Right ventricle myocardium inferior (tissue), 1 donor: ENCODE data around the gene RNF113A. TPM values are rescaled to one million over a fixed set of nuclear protein-coding genes. Genes with fewer than 3 reads are reported as not detected.
A peak's percentile ranks its signal among the peaks of the same experiment; 100 is the strongest.
"Not testable (repeated sequence)": the region's sequence is repeated elsewhere in the genome, so short reads cannot be mapped to it uniquely, and the experiment has no call there.

Experiments used
- ATAC-seq: fragments of 200-7000 bp; cut with Tn5 transposase; one replicate; pipeline ENCODE4 v1.9.1; 2020; ENCODE audit warnings: mild to moderate bottlenecking, moderate library complexity
- DNase-seq: peaks from one replicate; pipeline ENCODE4 v3.0.0; 2021; ENCODE audit errors: missing footprints
- intact Hi-C: fragments of 100-400 bp; cut with DNase I; formaldehyde crosslinking; loops from one replicate; pipeline ENCODE4 v1.11.0; 2022
- long read RNA-seq: library from polyadenylated mRNA; unstranded; transcript quantifications from one replicate; pipeline ENCODE4 v2.0.0, GENCODE V29; 2021
- total RNA-seq: library from RNA; stranded (reverse); fragmentation: NEBNext Ultra II Directional; extraction: Animal tissue kit (Norgen Biotek cat#: 25700); gene quantifications from one replicate; pipeline ENCODE4 v1.2.1, GENCODE V29; 2021
- donor health status: DM: no; HTN: yes; CAD: no; lungs with severe emphysema.

The RNF113A gene
- 8.1 TPM for total RNA-seq
- long read RNA-seq, transcript RNF113A-201 (1 exons, 1,353 nt): major isoform, 5 of 5 reads
- long read RNA-seq, partial matches to known transcripts: 0 of 5 reads
- long read RNA-seq, other reads (novel, unspliced or antisense): 0 of 5 reads

DNA sequence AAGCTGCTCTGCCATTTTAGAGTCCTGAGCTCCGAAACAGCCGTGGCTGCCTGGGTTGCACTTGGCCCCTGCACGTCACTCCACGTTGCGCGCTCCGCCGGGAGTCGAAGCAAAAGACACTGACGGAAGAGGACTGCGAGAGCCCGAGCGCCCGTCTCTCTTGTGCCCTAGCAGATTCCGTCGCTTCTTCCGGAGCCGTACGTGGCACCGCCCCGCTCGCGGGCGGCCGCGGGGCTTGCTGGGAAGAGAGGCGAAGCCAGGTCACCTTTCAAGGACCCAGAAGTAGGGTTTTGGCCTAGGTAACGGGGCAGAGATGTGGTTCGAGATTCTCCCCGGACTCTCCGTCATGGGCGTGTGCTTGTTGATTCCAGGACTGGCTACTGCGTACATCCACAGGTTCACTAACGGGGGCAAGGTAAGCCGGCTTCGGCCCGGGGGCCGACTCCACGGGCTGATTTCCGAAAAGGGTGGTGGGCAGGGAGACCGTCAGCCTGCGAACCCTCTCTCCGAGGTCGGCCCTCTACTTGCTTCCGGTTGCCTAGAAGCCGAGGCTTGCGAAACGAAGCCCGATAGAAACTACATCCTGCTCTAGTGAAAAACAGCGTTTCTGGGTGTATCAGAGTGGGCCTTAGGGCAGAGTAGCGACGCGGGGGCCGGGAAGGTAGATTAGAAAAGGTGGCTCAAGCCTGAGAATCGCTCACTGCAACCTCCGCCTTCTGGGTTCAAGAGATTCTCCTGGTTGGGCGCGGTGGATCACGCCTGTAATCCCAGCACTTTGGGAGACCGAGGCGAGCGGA is at the start of gene RNF113A, which contains the start of gene NDUFA1:
TSS of gene RNF113A (minus strand) at position 135 of the 797 bp plus-strand sequence. CDS start at position 15, 120 bp downstream.
TSS of gene NDUFA1 (plus strand) at position 234 of the 797 bp plus-strand sequence. CDS start at position 314, 80 bp downstream.
- DNase-seq (peak; percentile 93), ATAC-seq (peak; percentile 99)
- intact Hi-C loops: loop anchor here (1.0 to 5.0 kb wide), 2 partner anchors 18 to 299 kb away; partner anchors contain the start of gene UBE2A

DNA sequence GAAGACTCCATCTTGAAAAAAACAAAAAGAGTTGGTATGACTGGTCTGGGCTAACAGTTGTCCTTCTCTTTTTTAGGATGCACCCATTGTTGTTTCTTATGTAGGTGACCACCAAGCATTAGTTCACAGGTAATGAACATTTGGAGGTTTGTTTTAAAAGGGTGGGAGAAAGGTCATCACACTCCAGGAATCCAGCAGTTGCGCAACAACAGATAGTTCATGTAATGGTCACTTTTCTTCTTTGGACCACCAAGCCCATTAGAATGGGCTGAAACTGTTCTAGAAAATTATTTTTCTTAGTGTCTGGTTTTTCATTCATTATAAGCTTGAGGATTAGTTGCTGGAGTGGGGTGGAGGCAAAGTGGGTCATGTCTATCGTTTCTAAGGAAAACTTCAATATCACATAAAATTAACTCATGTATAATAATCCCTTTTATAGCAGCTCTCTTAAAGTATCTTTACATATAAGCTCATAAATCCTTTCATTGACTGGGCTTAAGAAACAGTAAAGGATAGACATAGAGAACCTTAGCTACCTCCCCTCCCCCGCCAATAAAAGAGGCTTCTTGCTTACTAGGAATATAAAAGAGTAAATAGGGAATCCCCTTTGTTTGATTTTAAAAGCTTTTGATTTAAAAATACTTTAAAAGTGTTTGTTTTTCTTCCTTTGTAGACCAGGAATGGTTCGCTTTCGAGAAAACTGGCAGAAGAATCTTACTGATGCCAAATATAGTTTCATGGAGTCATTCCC is 48.5 kb upstream of the RNF113A start:
- no peak for ATAC-seq
- intact Hi-C loops: no loop called here
- no peak for DNase-seq

DNA sequence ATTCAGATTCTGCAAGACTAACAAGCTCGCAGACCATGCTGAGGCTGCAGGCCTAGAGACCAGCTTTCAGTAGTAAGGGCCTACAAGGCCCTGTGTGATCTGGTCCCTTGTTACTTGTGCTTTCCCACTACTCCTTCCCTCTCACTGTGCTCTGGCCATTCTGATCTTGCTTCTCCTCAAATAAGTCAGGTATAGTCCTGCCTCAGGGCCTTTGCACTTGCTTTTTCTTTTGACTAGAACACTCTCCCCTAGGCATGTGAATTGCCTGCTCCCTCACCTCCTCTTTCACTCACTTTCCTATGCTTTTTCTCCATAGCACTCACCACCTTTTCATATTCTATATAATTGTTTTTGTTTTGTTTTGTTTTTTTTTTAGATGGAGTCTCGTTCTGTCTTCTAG is 46.3 kb upstream of the RNF113A start:
- ATAC-seq: no peak
- DNase-seq: no peak
- intact Hi-C loops: no loop called here

DNA sequence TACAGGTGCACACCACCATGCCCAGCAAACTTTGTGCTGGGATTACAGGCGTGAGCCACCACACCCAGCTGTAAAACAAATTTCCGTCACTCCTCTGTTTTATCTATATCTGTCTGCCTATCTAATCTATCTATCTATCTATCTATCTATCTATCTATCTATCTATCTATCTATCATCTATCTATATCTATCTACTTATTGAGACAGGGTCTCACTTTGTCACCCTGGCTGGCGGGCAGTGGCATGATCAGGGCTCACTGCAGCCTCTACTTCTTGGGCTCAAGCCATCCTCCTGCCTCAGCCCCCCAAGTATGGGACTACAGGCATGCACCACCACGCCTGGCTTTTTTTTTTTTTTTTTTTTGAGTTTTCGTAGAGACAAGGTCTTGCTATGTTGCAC is 44.8 kb upstream of the RNF113A start:
- ATAC-seq (no peak), DNase-seq (no peak)
- intact Hi-C loops: no loop called here

DNA sequence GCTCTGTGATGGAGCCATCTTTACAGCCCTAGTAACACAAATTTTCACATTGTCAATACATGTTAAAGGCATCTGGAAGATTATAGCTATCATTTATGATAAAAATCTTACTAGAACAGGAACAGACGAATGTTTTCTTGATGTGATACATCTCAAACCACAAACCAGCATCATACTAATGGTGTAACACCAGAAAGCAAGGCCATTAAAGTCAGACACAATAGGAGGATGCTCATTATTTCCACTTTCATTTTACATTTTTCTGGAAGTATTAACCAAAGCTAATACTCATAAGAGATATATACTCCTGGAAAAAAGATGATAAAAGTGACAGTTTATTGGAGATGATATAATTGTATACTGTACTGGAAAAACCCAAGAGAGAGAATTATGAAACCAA is 29.4 kb upstream of the RNF113A start:
- intact Hi-C loops: no loop called here
- ATAC-seq: no peak
- DNase-seq: no peak

DNA sequence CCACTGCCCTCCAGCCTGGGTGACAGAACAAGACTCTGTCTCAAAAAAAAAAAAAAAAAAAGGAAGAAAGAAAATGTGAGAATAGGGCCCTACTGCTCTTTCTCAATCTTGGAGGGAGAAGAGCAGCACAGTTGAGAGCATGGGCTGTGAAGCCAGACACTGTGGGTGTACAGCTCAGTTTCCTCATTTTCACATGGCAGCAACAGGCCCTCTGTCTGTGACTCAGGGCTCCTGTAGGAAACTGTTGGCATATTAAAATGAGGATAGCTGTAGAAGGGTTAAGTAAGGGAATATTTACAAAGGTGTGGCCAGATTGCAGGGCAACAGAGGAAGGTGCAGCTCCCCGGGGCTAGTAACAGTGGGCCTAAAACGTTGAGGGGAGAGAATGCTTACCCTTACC is 27.6 kb upstream of the RNF113A start:
- ATAC-seq: no peak
- intact Hi-C loops: no loop called here
- no peak for DNase-seq

DNA sequence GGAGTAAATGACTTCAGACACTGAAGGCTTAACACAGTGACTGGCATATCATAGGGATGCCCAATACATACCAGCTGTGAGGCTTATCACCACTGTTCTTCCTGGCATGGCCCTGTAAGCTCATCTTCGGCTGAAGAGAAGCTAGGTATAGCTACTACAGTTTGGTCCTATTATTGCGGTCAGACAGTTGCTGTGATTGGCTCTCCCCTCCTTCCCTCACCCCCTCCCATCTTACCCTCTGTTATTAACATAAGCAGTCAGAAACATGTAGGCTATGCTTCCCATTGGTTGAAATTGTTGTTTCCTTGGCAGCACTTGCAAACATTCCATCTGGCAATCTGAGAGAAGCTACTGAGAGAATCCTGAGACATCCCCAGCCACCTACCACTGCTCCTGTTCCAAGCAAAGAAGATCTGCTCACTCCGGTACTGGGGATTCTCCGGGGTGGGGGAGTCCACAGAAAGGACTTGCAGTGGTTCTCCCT is 24.4 kb upstream of the RNF113A start, which contains the start of gene AKAP14:
TSS of gene AKAP14 (plus strand) at position 51 of the 484 bp plus-strand sequence. CDS start 7,331 bp downstream, outside the sequence.
- DNase-seq (no peak), ATAC-seq (no peak)
- intact Hi-C loops: no loop called here

DNA sequence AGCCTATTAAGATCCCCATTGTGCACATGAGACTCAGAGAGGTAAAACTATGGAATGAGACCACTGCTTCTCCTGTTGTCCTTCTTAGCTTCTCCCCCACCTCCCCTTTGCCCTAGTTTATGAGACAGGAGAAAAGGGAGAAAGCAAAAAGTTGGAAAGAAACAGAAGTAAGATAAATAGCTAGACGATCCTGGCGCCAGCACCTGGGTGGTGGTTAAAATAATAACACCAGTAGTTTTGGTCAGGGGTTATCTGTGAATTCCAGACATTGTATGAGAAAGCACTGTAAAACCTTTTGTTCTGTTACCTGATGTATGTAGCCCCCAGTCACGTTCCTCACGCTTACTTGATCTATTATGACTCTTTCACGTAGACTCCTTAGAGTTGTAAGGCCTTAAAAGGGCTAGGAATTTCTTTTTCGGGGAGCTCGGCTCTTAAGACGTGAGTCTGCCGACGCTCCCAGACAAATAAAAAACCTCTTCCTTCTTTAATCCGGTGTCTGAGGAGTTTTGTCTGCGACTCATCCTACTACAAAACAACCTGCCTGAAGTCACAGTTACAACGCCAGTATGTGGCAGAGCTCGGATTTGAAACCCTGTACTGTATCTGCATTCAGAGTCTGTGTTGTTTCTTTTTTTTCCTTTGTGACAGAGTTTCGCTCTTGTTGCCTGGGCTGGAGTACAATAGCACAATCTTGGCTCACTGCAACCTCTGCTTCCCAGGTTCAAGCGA is 20.6 kb upstream of the RNF113A start:
- intact Hi-C loops, ATAC-seq, DNase-seq: not testable (repeated sequence)

DNA sequence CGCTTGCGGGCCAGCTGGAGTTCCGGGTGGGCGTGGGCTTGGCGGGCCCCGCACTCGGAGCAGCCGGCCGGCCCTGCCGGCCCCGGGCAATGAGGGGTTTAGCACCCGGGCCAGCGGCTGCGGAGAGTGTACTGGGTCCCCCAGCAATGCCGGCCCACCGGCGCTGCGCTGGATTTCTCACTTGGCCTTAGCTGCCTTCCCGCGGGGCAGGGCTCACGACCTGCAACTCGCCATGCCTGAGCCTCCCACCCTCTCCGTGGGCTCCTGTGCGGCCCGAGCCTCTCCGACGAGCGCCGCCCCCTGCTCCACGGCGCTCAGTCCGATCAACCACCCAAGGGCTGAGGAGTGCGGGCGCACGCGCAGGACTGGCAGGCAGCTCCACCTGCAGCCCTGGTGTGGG is 19.1 kb upstream of the RNF113A start:
- ATAC-seq, intact Hi-C loops: not testable (repeated sequence)

DNA sequence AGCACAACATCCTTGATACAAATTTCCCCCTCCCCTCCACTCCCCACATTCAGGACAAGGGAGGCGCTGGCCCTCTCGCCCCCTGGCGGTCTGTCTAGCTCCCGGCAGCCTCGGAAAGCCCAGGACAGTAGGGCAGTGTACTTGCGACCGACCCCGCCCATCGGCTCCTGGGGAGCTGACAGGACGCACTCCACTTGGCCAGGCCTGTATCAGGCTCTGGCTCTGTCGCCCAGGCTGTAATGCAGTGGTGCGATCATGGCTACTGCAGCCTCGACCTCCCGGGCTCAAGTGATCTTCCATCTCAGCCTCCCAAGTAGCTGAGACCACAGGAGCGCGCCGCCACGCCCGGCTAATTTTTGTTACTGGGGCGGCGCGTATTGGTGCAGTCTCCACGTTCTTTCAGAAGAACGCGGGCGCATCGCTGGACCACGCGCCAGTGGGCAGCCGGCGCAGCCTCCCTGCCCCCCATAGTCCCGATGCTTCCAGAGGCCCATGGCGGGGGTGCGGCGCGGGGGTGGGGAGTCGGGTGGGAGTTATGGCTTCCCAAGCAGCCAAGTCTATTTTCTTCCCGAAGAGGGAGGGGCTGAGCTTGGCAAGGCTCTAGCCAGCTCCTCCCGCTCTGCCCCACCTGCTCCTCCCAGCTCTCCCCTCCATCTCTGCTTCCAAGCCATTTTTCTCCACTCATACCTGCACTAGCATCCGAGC is 16.3 kb upstream of the RNF113A start:
- intact Hi-C loops: no loop called here
- ATAC-seq: peak; percentile 80
- DNase-seq: peak; percentile 84

More for the DNA sequence above, 19.1 kb upstream of the RNF113A start:
- not testable (repeated sequence) for DNase-seq

DNA sequence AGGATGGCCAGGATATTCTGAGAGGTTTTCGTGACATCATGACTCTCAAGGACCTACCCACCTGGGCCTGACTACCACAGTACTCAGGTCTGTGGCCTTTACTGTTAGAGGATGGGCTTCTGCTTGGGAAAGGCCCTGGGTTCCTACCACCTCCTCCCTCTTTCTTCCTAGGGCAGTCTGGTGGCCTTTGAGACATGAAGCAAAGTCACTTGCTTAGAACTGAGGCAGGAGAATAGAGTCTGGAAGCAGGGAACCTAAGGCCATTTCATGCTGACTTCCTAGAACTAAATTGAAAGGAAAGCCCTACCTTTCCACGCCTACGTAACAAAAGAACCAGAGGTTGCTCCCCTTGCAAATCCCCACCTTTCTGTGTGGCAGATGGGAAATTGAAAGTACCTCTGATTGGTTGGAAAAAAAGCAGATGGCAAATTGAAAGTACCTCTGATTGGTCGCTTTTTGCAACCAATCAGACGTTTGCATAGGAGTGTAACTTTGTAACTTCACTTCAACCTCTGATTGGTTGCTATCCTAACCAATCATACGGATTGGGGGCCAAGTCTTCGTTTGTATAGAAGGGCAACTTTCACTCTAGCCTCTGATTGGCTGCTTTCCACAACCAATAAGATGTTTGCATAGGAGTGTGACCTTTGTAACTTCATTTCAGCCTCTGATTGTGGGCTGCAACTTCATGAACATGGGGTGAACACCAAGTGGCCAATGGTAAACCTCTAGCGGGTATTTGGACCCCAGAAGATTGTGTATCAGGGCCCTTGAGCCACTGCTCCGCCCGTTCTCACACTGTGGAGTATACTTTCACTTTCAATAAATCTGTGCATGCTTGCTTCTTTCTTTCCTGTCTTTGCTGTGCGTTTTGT is 14.3 kb upstream of the RNF113A start:
- intact Hi-C loops: no loop called here
- DNase-seq (no peak), ATAC-seq (no peak)

DNA sequence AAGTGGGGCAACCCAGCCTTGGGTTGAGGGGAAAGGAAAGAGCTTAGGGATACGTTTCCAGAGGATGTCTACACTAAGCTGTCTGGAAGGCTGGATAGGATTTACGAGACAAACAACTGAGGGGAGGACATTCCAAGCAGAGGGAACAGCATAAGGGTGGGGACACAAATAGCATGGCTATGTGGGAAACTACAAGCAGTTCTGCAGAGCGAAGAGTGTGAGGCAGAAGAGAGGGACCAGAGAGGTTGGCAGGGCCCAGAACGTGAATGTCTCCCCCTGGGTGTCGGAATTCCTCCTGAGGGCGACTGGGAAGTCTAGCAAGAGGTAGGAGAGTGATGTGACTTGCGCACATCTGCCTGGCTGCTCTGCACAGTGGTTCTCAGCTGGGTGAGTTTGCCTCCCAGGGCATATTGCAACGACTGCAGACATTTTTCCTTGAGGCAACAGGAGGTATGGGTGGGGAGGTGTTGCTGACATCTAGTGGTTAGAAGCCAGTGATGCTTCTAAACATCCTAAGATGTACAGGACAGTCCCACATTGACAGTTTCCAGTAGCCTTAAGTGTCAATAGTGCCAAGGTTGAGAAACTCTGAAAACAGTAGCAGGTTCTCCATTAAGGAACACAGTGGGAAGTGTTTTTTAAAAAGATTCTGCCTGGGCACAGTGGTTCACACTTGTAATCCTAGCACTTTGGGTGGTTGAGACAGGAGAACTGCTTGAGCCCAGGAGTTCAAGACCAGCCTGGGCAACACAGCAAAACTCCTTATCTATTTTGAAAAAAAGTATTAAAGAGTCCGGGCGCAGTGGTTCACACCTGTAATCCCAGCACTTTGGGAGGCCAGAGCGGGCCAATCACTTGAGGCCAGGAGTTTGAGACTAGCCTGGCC is 9.3 kb upstream of the RNF113A start:
- intact Hi-C loops: no loop called here
- DNase-seq (no peak), ATAC-seq (peak; percentile 75)

DNA sequence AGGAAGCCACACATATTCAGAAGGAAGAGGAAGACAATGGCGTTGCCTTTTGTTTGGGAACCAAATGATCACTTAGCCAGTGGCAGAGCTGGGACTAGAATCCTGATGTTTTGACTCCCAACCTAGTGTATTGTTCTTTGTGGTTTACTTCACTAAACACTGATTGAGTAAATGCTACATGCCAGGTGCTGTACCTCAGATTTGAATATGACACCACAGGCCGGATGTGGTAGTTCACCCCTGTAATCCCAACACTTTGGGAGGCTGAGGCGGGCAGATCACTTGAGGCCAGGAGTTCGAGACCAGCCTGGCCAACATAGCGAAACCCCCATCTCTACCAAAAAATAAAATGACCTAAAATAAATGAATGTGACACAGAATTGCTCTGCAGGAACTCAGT is 8.5 kb upstream of the RNF113A start:
- ATAC-seq (no peak), DNase-seq (no peak)
- intact Hi-C loops: no loop called here

DNA sequence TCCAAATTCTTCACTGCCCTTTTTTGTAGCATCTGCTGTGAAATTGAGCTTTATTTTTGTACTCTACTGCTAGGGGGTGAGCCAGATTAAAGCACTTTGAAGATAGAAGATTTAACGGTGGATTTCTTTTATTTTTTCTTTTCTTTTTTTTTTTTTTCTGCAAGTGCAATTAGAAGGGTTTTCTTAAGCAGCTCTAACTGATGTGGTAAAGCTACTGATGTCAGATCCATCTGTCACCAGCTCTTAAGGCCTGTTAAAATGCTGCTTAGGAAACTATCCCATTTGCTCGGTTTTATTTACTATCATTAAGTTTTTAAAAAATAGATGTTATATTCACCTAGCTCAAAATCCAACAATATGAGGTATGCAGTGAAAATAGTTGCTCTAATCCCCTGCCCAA is 7.2 kb upstream of the RNF113A start:
- ATAC-seq (no peak), DNase-seq (no peak)
- intact Hi-C loops: no loop called here

DNA sequence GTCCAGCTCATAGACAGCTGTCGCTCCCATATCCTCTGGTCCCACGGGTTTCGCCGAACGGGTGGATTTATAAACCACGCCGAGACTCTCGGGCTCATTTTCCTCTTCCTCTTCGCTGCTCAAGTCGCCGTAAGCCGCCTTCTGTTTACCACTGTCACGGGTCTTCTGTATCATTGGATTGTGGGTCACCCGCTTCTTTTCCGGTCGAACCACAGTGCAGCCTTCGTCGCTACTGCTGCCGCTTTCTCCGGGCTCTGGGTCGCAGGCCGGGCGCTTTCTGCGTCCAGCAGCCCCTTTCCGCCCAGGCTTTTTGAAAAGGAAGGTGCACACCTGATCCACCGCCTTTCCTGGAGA is 311 bp downstream of the RNF113A start:
- intact Hi-C loops: loop anchor here (1.0 to 5.0 kb wide), 2 partner anchors 18 to 299 kb away; partner anchors contain the start of gene UBE2A
- ATAC-seq (peak; percentile 24), DNase-seq (no peak)

DNA sequence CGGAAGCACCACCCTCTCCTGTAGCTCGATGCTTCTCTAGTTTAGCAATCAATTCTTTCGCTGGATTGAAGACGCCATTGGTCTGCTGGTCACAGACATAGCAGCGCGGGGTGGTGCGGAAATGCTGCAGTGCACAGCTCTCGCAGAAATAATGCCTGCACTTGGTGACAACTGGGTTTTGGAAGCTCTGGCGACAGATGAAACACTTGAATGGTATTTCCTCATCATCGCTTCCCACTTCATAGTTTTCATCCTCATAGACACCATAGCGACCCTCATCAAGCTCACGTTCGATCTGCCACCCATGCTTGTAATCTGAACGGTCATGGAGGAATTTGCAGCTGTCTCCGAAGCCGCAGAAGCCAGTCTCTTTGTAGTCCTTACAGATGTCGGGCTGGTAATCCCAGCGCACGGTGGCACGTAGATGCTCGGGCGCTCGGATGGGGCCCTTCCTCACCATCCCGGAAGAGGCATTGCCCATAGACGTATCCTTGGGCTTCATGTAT is 854 bp downstream of the RNF113A start:
- ATAC-seq (peak; percentile 30), DNase-seq (no peak)
- intact Hi-C loops: loop anchor here (1.0 to 5.0 kb wide), 2 partner anchors 17 to 298 kb away; partner anchors contain the start of gene UBE2A
